ENCODE results near the gene VASH2. TPM values are rescaled to one million over a fixed set of nuclear protein-coding genes. Genes with fewer than 3 reads are reported as not detected.
"Not testable (repeated sequence)": the region's sequence is repeated elsewhere in the genome, so short reads cannot be mapped to it uniquely, and the experiment has no call there.

VASH2 gene
- total RNA-seq, 1 experiment from 2014 or later, result 0.79 TPM

DNA sequence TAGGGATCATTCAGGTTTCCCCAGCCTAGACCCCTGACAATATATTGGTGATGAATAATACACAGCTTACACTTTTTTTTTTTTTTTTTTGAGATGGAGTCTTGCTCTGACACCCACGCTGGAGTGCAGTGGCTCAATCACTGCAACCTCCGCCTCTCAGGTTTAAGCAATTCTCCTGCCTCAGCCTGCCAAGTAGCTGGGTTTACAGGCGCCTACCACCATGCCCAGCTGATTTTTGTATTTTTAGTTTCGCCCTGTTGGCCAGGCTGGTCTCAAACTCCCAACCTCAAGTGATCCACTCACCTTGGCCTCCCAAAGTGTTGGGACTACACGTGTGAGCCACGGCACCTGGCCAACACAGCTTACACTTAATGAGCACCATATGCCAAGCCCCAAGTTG, 7.2 kb downstream of the VASH2 start:
- DNase-seq (ENCODE audit: low read depth), result no peak

- peak; percentile 38 for DNase-seq (ENCODE audit: low read depth)
Observed at GRCh38 chr1:212958175-212958574, 7.8 kb downstream of the VASH2 start.

DNA sequence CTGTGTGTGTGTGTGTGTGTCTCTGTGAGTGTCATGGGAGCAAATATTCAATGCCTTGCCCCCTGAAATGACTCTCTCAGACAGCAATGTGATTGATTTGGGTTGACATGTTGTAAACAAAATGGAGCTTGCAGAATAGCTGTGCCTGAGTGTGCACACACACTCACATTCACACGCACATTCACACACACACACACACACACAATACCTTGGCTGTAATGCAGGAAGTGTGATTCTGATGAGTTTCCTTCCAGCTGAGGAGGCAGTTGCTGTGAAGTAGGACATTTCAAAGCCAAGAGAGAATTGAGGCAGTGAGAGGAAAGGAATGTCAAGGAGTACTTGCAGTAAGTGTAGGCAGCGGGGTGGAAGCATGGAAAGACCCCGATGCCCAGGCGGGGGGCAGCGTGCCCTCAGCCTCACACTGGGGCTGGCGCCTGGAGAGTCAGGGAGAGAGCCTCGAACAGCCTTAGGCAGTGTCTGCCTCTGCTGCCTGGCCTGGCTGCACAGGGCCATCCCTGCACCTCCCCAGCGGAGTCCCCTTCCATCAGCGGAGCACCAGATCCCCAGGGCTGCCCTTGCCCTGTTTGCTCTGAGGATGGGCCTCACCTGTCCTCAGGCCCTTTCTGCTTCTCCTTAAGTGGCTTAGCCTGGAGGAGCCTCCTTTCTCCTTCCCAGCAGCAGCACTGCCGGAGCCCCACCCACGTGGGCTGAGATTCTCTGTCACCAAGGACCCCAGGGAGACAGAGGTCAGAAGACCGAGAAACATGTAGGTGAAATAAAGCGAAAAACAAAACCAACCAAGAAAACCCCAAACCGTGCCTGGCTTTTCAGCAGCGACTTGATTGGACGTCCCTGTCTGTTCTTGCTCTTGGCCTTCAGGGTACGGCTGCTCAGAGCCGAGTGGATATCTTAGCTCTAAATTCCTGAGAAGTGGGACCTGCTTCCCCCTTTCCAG, 9.2 kb downstream of the VASH2 start:
- DNase-seq (ENCODE audit: low read depth), result no peak

DNA sequence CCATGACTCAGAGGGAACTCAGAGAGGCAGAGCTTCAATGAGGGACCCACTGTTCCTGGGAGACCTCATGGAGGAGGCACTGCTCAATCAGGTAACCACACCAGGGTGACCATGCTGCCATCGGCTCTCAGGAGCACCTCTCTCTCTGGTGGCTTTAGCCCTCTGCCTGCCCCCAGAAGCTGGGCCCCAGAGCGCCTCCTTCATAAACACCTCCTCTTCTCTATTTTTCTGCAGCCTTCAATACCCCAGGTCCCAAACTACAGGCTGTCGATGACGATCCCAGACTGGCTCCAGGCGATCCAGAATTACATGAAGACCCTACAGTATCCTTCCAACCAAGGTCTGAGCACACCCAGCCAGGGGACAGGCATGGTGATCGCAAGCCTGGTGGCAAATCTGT, 10.6 kb downstream of the VASH2 start:
- DNase-seq (ENCODE audit: low read depth), result no peak

DNA sequence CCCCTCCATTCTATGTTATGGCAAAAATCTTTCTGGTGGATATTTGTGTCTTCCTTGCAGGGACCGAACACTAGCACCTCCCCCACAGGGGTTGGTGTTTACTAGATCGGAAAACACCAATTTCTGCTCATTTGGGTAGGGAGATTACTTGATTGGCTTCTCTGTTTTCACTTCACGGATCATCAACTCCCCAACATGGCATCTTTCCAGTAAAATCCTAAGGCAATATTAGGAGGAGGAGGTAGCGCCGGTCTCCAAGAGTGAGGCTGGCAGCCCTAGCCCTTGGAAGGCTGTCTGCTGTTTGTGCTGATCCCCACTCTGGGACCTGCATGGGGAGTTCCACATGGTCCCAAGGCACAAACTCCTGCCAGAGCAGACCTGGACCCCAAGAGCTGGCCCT, 12.2 kb downstream of the VASH2 start:
- DNase-seq (ENCODE audit: low read depth), result no peak

GRCh38 chr1:212964102-212964501, 13.8 kb downstream of the VASH2 start:
- DNase-seq (ENCODE audit: low read depth), result no peak

GRCh38 chr1:212964993-212965392, 14.7 kb downstream of the VASH2 start:
- not testable (repeated sequence) for DNase-seq (ENCODE audit: low read depth)

DNA sequence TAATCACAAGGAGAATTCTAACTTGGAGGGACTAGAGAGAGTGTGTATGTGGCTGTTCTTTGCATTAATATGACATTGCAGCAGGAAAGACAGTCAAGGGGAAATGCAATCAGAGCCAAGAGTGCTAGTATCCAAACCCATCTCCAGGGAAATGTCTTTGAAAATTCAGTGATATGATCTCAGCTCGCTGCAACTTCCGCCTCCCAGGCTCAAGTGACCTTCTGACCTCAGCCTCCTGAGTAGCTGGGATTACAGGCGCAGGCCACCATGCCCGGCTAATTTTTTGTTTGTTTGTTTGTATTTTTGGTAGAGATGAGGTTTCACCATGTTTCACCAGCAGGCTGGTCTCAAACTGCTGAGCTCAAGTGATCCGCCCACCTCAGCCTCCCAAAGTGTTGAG, 16.3 kb downstream of the VASH2 start:
- no peak for DNase-seq (ENCODE audit: low read depth)

- DNase-seq (ENCODE audit: low read depth), result peak; percentile 46
Observed at GRCh38 chr1:212967801-212968200, 17.5 kb downstream of the VASH2 start.

- no peak for DNase-seq (ENCODE audit: low read depth)
Observed at GRCh38 chr1:212968368-212968863, 18.1 kb downstream of the VASH2 start.

DNA sequence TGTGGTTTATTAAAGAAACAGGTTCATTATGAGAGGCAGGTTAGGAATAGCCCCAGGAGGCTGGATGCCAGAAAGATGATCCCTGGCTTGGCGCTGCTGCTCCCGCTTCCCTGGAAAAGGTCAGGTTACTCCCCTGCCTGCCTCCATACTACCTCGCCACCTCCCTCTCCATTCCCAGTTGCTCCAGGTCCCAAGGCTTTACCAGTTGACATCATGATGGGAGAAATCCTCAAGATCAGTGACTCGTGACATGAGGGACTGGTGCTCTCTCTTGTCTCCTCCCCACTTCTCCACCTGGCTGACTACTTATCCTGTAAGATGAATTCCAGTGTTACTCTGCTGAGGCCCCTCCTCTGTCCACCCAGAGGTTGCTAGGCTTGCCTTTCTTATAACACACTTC, 19.7 kb downstream of the VASH2 start:
- no peak for DNase-seq (ENCODE audit: low read depth)

- no peak for DNase-seq (ENCODE audit: low read depth)
Observed at GRCh38 chr1:212971312-212971711, 21.0 kb downstream of the VASH2 start.

- no peak for DNase-seq (ENCODE audit: low read depth)
Observed at GRCh38 chr1:212973426-212973825, 23.1 kb downstream of the VASH2 start.

DNA sequence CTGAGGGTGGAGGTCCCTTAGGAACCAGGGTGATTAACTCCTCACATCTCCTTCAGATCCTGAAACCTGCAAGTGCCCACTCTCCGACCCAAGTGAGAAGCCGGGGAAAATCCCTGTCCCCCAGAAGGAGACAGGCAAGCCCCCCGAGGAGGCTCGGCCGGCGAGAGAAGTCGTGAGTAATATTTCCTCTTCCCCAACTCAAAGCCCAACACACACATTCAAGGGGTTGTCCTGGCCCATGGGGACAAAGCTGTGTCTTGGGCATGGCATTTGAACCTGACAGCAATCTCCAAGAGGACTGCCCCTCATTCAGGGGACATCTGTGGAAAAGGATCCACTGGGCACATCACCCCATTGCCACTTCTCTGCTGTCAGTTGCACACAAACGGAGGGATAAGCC, 23.6 kb downstream of the VASH2 start:
- DNase-seq (ENCODE audit: low read depth), result no peak

DNA sequence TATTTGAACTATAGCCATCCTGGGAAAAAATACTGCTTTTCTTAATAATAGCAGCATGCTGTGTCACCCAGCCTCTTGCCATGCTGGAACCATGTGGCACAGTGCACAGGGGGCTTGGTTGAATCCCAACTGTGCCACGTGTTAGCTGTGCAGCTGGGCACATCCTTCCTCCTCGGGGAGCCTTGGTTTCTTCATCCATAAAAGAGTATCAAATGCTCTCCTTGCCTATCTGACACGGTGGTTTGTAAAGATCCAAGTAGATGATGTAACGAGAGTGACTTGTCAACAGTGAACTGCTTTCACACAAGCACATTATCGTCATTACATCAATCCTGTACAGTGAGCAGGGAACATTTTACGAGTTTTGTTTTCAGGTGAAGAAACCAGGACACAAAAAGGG, 24.4 kb downstream of the VASH2 start:
- no peak for DNase-seq (ENCODE audit: low read depth)

- peak; percentile 67 for DNase-seq (ENCODE audit: low read depth)
Observed at GRCh38 chr1:212975111-212975918, 25.0 kb downstream of the VASH2 start.

DNA sequence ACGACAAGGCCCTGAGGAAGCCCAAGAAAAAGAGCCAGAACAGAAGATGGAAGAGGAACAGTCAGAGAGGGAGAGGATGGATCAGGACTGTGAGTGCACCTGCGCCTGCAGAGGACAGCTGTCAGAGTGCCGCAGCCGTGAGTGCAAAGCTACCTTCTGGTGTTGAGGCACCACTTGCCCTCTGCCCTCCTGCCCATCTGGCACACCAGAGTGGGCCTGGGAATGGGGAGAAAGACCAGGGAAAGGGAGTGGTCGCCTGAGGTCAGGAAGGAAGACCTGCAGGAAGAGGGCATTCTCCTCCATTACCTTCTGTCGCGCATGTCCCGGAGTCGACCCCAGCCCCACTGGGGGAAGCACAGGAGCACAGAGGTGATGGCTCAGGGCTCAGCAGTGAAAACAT, 26.2 kb downstream of the VASH2 start:
- DNase-seq (ENCODE audit: low read depth), result no peak

DNA sequence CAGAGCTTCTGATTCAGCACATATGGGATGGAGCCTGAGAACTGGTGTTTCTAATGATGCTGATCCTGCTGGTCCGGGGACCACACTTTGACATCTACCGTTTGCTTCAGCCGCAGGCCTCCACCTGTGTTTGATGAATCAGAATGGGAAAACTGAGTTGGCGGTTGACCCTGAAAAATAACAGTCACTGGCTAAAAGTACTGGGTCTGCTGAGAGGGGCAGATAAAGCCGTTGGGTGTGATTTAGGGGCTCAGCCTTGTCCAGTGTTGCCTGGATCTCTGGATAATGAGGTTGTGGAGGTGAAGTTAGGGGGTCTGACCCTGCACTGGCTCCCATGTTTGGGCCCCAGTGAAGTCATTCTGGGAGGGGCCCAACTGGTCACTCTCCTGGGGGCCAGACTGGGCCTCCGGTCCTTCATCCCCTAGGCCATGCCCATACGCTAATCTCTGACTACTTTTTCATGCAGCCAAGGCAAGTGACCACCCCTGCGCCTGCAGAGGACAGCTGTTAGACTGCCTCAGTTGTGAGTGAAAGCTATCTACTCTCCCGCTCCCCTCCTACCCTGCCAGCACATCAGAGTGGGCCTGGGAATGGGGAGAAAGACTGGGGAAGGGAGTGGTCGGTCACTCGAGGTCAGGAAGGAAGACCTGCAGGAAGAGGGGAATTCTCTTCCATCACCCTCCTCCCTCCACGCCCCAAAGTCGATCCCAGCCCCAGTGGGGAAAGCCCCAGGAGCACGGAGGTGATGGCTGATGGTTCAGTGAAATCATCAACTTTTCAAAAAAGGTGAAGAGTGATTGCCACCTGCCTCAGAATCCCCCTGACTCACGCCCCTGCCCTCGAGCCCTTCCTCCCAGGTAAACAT, 27.7 kb downstream of the VASH2 start:
- peak; percentile 22 for DNase-seq (ENCODE audit: low read depth)

GRCh38 chr1:212979340-212980122, 29.2 kb downstream of the VASH2 start:
- no peak for DNase-seq (ENCODE audit: low read depth)

- DNase-seq (ENCODE audit: low read depth), result no peak
Observed at GRCh38 chr1:212980123-212980785, 29.9 kb downstream of the VASH2 start.
